Liver (tissue), 3 donors: ENCODE results near the gene UBFD1.

Experiments used
- CTCF ChIP-seq: fragments of 150-350 bp; IDR thresholded peaks from 2 replicates; pipeline ENCODE4 v1.5.1; 2017; ENCODE audit warnings: improper control_type of control experiment, low read depth, low read length; ENCODE audit not compliant: missing input control
- FOXA1 ChIP-seq: IDR thresholded peaks from 2 replicates; pipeline ENCODE4 v1.6.1; 2016; ENCODE audit warnings: antibody characterized with exemption
- MAX ChIP-seq: IDR thresholded peaks from 2 replicates; pipeline ENCODE4 v1.6.1; 2016; ENCODE audit warnings: antibody characterized with exemption
- RAD21 ChIP-seq, 2 donors: IDR thresholded peaks; 2 replicates each; pipeline ENCODE4 v1.6.1; 2016; ENCODE audit warnings: antibody characterized with exemption in 2 of 2, mild to moderate bottlenecking in 2 of 2
- SP1 ChIP-seq: IDR thresholded peaks from 2 replicates; pipeline ENCODE4 v1.6.1; 2018; ENCODE audit warnings: antibody characterized with exemption, mild to moderate bottlenecking
- ZBTB33 ChIP-seq: IDR thresholded peaks from 2 replicates; pipeline ENCODE4 v1.6.1; 2016; ENCODE audit warnings: antibody characterized with exemption
- donor health status: healthy.
- donor health status: healthy.

GRCh38 chr16:23554536-23554935, 3.0 kb upstream of the UBFD1 start:
- no peak for TF ChIP-seq RAD21 (IDR thresholded peaks at IDR 0.05)
- TF ChIP-seq CTCF = no peak
- no peak for TF ChIP-seq ZBTB33
- TF ChIP-seq MAX = no peak
- TF ChIP-seq SP1 = no peak
- TF ChIP-seq FOXA1 = no peak
